ENCODE results near the gene RUFY3. TPM values are rescaled to one million over a fixed set of nuclear protein-coding genes. Genes with fewer than 3 reads are reported as not detected.

RUFY3 gene
- total and polyA plus RNA-seq, 4 donors = 9.2 to 35.2 (median 15.0) TPM

DNA sequence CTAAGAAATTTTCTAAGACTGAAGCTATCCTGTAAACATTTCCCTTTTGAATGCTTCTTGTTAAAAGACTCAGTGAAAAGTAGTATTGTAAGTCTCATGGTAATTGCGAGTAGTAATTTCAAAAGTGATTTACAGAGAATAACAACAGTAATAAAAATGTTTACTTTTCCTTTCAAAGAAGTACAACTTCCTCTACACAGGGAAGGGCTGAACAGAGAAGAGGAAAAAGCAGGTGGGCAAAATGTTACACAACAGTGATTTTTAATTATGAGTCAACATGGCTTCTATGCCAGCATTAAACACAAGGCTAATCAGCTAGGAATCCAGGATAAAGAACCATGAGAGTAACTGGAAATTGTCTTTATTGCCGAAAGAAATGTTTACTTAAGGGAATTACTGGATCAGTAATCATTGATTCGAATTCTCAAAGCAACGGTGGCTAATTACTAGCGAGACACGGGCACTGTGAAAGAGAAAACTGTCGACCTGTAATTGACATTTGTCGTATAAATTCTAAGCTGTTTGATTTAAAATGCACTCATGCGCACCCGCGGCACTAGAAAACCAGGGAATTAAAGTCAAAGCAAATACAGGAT, 18.0 kb upstream of the RUFY3 start:
- peak overlapping the region; percentile 97 to 99 for H3K27ac ChIP-seq (ENCODE audit: low read depth in 1 of 2, low read length in 2 of 2)
- peak overlapping the region; percentile 74 to 100 (median 84) for H3K4me3 ChIP-seq (ENCODE audit: low read depth in 1 of 3, low read length in 3 of 3)
- no peak for DNase-seq (ENCODE audit: low spot score)
- H3K9ac ChIP-seq (ENCODE audit: low read depth in 1 of 2, low read length in 2 of 2) = peak overlapping the region; percentile 83 to 87
- no peaks in the 10 kb centered on the region for H3K36me3 ChIP-seq (ENCODE audit: control insufficient read depth in 4 of 4, insufficient read depth in 3 of 4, low read depth in 1 of 4, low read length in 3 of 4)
- peaks cover 0 to 17% (median 8%) of the 10 kb centered on the region in 4 donors for H3K4me1 ChIP-seq (ENCODE audit: control insufficient read depth in 4 of 4, insufficient read depth in 4 of 4, low read length in 3 of 4)
- TF ChIP-seq EGR1 (IDR thresholded peaks at IDR 0.05; ENCODE audit: low read depth in 2 of 2) (no peak), YY1 (IDR thresholded peaks at IDR 0.05) (peak; percentile 72), RAD21 (IDR thresholded peaks at IDR 0.05) (no peak), FOXA1 (IDR thresholded peaks at IDR 0.05) (no peak), HNF4A (conservative IDR thresholded peaks at IDR 0.05) (no peak), JUND (IDR thresholded peaks at IDR 0.05) (no peak), MAX (IDR thresholded peaks at IDR 0.05) (no peak), RXRA (IDR thresholded peaks at IDR 0.05) (no peak), FOXA2 (IDR thresholded peaks at IDR 0.05) (peak; percentile 41), SP1 (IDR thresholded peaks at IDR 0.05) (peak; percentile 15), NR2F2 (IDR thresholded peaks at IDR 0.05) (no peak), GABPA (IDR thresholded peaks at IDR 0.05 in 1 of 2, conservative IDR thresholded peaks at IDR 0.05 in 1 of 2) (peak in 1 of 2 donors; percentile 0), HNF4G (IDR thresholded peaks at IDR 0.05) (no peak)
- TF ChIP-seq, protein P1, sequence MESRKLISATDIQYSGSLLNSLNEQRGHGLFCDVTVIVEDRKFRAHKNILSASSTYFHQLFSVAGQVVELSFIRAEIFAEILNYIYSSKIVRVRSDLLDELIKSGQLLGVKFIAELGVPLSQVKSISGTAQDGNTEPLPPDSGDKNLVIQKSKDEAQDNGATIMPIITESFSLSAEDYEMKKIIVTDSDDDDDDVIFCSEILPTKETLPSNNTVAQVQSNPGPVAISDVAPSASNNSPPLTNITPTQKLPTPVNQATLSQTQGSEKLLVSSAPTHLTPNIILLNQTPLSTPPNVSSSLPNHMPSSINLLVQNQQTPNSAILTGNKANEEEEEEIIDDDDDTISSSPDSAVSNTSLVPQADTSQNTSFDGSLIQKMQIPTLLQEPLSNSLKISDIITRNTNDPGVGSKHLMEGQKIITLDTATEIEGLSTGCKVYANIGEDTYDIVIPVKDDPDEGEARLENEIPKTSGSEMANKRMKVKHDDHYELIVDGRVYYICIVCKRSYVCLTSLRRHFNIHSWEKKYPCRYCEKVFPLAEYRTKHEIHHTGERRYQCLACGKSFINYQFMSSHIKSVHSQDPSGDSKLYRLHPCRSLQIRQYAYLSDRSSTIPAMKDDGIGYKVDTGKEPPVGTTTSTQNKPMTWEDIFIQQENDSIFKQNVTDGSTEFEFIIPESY (IDR thresholded peaks at IDR 0.05) = no peak
- TF ChIP-seq, protein P2, sequence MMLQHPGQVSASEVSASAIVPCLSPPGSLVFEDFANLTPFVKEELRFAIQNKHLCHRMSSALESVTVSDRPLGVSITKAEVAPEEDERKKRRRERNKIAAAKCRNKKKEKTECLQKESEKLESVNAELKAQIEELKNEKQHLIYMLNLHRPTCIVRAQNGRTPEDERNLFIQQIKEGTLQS (IDR thresholded peaks at IDR 0.05) = no peak
- TF ChIP-seq, protein P3, sequence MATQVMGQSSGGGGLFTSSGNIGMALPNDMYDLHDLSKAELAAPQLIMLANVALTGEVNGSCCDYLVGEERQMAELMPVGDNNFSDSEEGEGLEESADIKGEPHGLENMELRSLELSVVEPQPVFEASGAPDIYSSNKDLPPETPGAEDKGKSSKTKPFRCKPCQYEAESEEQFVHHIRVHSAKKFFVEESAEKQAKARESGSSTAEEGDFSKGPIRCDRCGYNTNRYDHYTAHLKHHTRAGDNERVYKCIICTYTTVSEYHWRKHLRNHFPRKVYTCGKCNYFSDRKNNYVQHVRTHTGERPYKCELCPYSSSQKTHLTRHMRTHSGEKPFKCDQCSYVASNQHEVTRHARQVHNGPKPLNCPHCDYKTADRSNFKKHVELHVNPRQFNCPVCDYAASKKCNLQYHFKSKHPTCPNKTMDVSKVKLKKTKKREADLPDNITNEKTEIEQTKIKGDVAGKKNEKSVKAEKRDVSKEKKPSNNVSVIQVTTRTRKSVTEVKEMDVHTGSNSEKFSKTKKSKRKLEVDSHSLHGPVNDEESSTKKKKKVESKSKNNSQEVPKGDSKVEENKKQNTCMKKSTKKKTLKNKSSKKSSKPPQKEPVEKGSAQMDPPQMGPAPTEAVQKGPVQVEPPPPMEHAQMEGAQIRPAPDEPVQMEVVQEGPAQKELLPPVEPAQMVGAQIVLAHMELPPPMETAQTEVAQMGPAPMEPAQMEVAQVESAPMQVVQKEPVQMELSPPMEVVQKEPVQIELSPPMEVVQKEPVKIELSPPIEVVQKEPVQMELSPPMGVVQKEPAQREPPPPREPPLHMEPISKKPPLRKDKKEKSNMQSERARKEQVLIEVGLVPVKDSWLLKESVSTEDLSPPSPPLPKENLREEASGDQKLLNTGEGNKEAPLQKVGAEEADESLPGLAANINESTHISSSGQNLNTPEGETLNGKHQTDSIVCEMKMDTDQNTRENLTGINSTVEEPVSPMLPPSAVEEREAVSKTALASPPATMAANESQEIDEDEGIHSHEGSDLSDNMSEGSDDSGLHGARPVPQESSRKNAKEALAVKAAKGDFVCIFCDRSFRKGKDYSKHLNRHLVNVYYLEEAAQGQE (IDR thresholded peaks at IDR 0.05) = peak; percentile 7
- 3% methylated on average over 11 of the region's 11 CpGs for WGBS
- H3K27me3 ChIP-seq (ENCODE audit: control insufficient read depth in 4 of 4, insufficient read depth in 4 of 4, low read length in 3 of 4) = no peaks in the 10 kb centered on the region
- no peaks in the 10 kb centered on the region for H3K9me3 ChIP-seq (ENCODE audit: control insufficient read depth in 4 of 4, low read length in 3 of 4)

- DNase-seq (ENCODE audit: low spot score) = peak; percentile 77
- WGBS = under 1% methylated on average over 58 of the region's 58 CpGs
- TF ChIP-seq, protein P4, sequence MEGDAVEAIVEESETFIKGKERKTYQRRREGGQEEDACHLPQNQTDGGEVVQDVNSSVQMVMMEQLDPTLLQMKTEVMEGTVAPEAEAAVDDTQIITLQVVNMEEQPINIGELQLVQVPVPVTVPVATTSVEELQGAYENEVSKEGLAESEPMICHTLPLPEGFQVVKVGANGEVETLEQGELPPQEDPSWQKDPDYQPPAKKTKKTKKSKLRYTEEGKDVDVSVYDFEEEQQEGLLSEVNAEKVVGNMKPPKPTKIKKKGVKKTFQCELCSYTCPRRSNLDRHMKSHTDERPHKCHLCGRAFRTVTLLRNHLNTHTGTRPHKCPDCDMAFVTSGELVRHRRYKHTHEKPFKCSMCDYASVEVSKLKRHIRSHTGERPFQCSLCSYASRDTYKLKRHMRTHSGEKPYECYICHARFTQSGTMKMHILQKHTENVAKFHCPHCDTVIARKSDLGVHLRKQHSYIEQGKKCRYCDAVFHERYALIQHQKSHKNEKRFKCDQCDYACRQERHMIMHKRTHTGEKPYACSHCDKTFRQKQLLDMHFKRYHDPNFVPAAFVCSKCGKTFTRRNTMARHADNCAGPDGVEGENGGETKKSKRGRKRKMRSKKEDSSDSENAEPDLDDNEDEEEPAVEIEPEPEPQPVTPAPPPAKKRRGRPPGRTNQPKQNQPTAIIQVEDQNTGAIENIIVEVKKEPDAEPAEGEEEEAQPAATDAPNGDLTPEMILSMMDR (IDR thresholded peaks at IDR 0.05; ENCODE audit: low read depth, low read length, missing input control) = peak; percentile 26
- TF ChIP-seq JUND (IDR thresholded peaks at IDR 0.05) (peak in 1 of 2 donors; percentile 22), FOXA2 (IDR thresholded peaks at IDR 0.05) (no peak), GABPA (IDR thresholded peaks at IDR 0.05 in 1 of 2, conservative IDR thresholded peaks at IDR 0.05 in 1 of 2) (no peak), HNF4G (IDR thresholded peaks at IDR 0.05) (no peak), SP1 (IDR thresholded peaks at IDR 0.05) (peak; percentile 25), RAD21 (IDR thresholded peaks at IDR 0.05) (peak in 1 of 2 donors; percentile 40), FOXA1 (IDR thresholded peaks at IDR 0.05) (no peak), RXRA (IDR thresholded peaks at IDR 0.05) (no peak), EGR1 (IDR thresholded peaks at IDR 0.05; ENCODE audit: low read depth in 2 of 2) (no peak), MAX (IDR thresholded peaks at IDR 0.05) (no peak), TAF1 (conservative IDR thresholded peaks at IDR 0.05) (peak; percentile 34)
- TF ChIP-seq, protein P3 (IDR thresholded peaks at IDR 0.05) = peak; percentile 10
These were observed 17.4 kb upstream of the RUFY3 start for GRCh38 chr4:70704215-70704930.

More at GRCh38 chr4:70704215-70704930, 17.4 kb upstream of the RUFY3 start:
- Histone ChIP-seq H3K9me3 (ENCODE audit: control insufficient read depth in 4 of 4, low read length in 3 of 4) (no peaks in the 10 kb centered on the region), H3K4me1 (ENCODE audit: control insufficient read depth in 4 of 4, insufficient read depth in 4 of 4, low read length in 3 of 4) (peaks cover 1 to 19% (median 9%) of the 10 kb centered on the region in 4 donors), H3K27me3 (ENCODE audit: control insufficient read depth in 4 of 4, insufficient read depth in 4 of 4, low read length in 3 of 4) (no peaks in the 10 kb centered on the region), H3K9ac (ENCODE audit: low read depth in 1 of 2, low read length in 2 of 2) (peak overlapping the region; percentile 83 to 87), H3K4me3 (ENCODE audit: low read depth in 1 of 3, low read length in 3 of 3) (peak overlapping the region; percentile 74 to 100 (median 84)), H3K27ac (ENCODE audit: low read depth in 1 of 2, low read length in 2 of 2) (peak overlapping the region; percentile 97 to 99), H3K36me3 (ENCODE audit: control insufficient read depth in 4 of 4, insufficient read depth in 3 of 4, low read depth in 1 of 4, low read length in 3 of 4) (no peaks in the 10 kb centered on the region)
